ENCODE results near the gene EXD1. TPM values are rescaled to one million over a fixed set of nuclear protein-coding genes. Genes with fewer than 3 reads are reported as not detected.

EXD1 gene
- total RNA-seq, 2 experiments from 2014 or later: not detected

- H3K4me3 ChIP-seq (ENCODE audit: low read depth, low read length, poor library complexity, severe bottlenecking): no peak overlapping the region
- BruUV-seq (replicated peaks): no TSS peak
- H3K9me3 ChIP-seq (ENCODE audit: low read length): no peaks in the 10 kb centered on the region
- ChIA-PET POLR2A (no interaction called here), CTCF (ENCODE audit: unreplicated experiment) (no interaction called here)
- no peaks in the 10 kb centered on the region for H4K20me1 ChIP-seq (ENCODE audit: insufficient read depth, low read length)
- H3K4me1 ChIP-seq (ENCODE audit: insufficient read depth, low read length, poor library complexity, severe bottlenecking): no peaks in the 10 kb centered on the region
- TF ChIP-seq CTCF (conservative IDR thresholded peaks at IDR 0.05; ENCODE audit: low read length) (no peak), EZH2phosphoT487 (IDR thresholded peaks at IDR 0.05; ENCODE audit: borderline replicate concordance, low read depth, low read length) (no peak)
- H3K9me2 ChIP-seq (ENCODE audit: insufficient read depth, low read length): no peaks in the 10 kb centered on the region
- intact Hi-C loops (cut with micrococcal nuclease; ENCODE audit: unreplicated experiment): no loop called here
- H3K4me2 ChIP-seq (ENCODE audit: low read length): no peak overlapping the region
- H2AFZ ChIP-seq (ENCODE audit: low read length): no peak overlapping the region
- no peaks in the 10 kb centered on the region for H3K79me2 ChIP-seq (ENCODE audit: insufficient read depth, low read depth, low read length)
- H3K27ac ChIP-seq (ENCODE audit: low read depth, low read length, poor library complexity, severe bottlenecking): no peak overlapping the region
- H3K36me3 ChIP-seq (ENCODE audit: insufficient read depth, low read length): no peaks in the 10 kb centered on the region
- DNase-seq (ENCODE audit: low spot score): no peak
Measured at GRCh38 chr15:41203395-41203794, 27.2 kb downstream of the EXD1 start.

- Histone ChIP-seq H3K9me2 (ENCODE audit: insufficient read depth, low read length) (no peaks in the 10 kb centered on the region), H3K27ac (ENCODE audit: low read depth, low read length, poor library complexity, severe bottlenecking) (no peak overlapping the region), H3K4me1 (ENCODE audit: insufficient read depth, low read length, poor library complexity, severe bottlenecking) (no peaks in the 10 kb centered on the region), H3K79me2 (ENCODE audit: insufficient read depth, low read depth, low read length) (no peaks in the 10 kb centered on the region), H3K36me3 (ENCODE audit: insufficient read depth, low read length) (no peaks in the 10 kb centered on the region), H2AFZ (ENCODE audit: low read length) (no peak overlapping the region), H4K20me1 (ENCODE audit: insufficient read depth, low read length) (no peaks in the 10 kb centered on the region), H3K9me3 (ENCODE audit: low read length) (no peaks in the 10 kb centered on the region), H3K4me2 (ENCODE audit: low read length) (no peak overlapping the region), H3K4me3 (ENCODE audit: low read depth, low read length, poor library complexity, severe bottlenecking) (no peak overlapping the region)
- intact Hi-C loops (cut with micrococcal nuclease; ENCODE audit: unreplicated experiment): no loop called here
- no peak for DNase-seq (ENCODE audit: low spot score)
- BruUV-seq (replicated peaks): no TSS peak
- TF ChIP-seq CTCF (conservative IDR thresholded peaks at IDR 0.05; ENCODE audit: low read length) (no peak), EZH2phosphoT487 (IDR thresholded peaks at IDR 0.05; ENCODE audit: borderline replicate concordance, low read depth, low read length) (no peak)
- ChIA-PET POLR2A (no interaction called here), CTCF (ENCODE audit: unreplicated experiment) (no interaction called here)
Measured at GRCh38 chr15:41199470-41199869, 31.1 kb downstream of the EXD1 start.

- Histone ChIP-seq H3K36me3 (ENCODE audit: insufficient read depth, low read length) (no peaks in the 10 kb centered on the region), H2AFZ (ENCODE audit: low read length) (peak overlapping the region; percentile 2; the same call in 1 of the 2 replicates), H3K9me2 (ENCODE audit: insufficient read depth, low read length) (no peaks in the 10 kb centered on the region), H4K20me1 (ENCODE audit: insufficient read depth, low read length) (no peaks in the 10 kb centered on the region), H3K4me3 (ENCODE audit: low read depth, low read length, poor library complexity, severe bottlenecking) (no peak overlapping the region), H3K27ac (ENCODE audit: low read depth, low read length, poor library complexity, severe bottlenecking) (no peak overlapping the region), H3K9me3 (ENCODE audit: low read length) (no peaks in the 10 kb centered on the region), H3K4me1 (ENCODE audit: insufficient read depth, low read length, poor library complexity, severe bottlenecking) (no peaks in the 10 kb centered on the region), H3K4me2 (ENCODE audit: low read length) (no peak overlapping the region), H3K79me2 (ENCODE audit: insufficient read depth, low read depth, low read length) (no peaks in the 10 kb centered on the region)
- no peak for TF ChIP-seq EZH2phosphoT487 (IDR thresholded peaks at IDR 0.05; ENCODE audit: borderline replicate concordance, low read depth, low read length)
- TF ChIP-seq CTCF (conservative IDR thresholded peaks at IDR 0.05; ENCODE audit: low read length): no peak
- ChIA-PET CTCF (ENCODE audit: unreplicated experiment) (no interaction called here), POLR2A (interaction anchor here (0.6 kb wide), 1 partner anchor 584 kb away, joined by 3 read pairs; no protein-coding TSS in a partner anchor)
- no peak for DNase-seq (ENCODE audit: low spot score)
- intact Hi-C loops (cut with micrococcal nuclease; ENCODE audit: unreplicated experiment): no loop called here
- no TSS peak for BruUV-seq (replicated peaks)
Measured at GRCh38 chr15:41194444-41194843, 36.1 kb downstream of the EXD1 start.

Measured in OCI-LY7 (cell line).